Measurements from ENCODE around the gene SDR39U1.

DNA sequence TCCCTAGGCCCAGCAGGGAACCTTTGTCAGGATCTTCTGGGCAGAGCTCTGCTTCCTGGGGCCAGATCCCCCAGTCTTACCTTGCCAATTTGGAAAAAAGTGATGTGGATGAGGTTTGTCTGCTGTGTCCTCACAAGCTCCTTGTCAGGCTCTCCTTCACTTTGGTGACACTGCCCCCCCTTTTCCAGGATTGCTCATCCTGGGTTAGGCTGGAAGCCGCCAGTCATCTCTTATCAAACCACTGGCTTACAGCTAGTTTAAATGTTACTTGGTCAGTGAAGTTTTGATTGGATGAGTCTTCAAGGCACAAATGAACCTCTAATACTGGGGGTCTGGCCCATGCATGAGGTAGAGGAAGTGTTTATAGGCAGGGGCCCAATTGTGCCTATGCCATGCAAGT, 28.5 kb downstream of the SDR39U1 start:
- TF ChIP-seq, protein P1, sequence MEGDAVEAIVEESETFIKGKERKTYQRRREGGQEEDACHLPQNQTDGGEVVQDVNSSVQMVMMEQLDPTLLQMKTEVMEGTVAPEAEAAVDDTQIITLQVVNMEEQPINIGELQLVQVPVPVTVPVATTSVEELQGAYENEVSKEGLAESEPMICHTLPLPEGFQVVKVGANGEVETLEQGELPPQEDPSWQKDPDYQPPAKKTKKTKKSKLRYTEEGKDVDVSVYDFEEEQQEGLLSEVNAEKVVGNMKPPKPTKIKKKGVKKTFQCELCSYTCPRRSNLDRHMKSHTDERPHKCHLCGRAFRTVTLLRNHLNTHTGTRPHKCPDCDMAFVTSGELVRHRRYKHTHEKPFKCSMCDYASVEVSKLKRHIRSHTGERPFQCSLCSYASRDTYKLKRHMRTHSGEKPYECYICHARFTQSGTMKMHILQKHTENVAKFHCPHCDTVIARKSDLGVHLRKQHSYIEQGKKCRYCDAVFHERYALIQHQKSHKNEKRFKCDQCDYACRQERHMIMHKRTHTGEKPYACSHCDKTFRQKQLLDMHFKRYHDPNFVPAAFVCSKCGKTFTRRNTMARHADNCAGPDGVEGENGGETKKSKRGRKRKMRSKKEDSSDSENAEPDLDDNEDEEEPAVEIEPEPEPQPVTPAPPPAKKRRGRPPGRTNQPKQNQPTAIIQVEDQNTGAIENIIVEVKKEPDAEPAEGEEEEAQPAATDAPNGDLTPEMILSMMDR (IDR thresholded peaks at IDR 0.05 in 4 of 5, conservative IDR thresholded peaks at IDR 0.05 in 1 of 5), result no peak
- TF ChIP-seq POLR2A (IDR thresholded peaks at IDR 0.05), result no peak
